ENCODE results near the gene PFAS.
"Not testable (repeated sequence)": the region's sequence is repeated elsewhere in the genome, so short reads cannot be mapped to it uniquely, and the experiment has no call there.

The PFAS gene

DNA sequence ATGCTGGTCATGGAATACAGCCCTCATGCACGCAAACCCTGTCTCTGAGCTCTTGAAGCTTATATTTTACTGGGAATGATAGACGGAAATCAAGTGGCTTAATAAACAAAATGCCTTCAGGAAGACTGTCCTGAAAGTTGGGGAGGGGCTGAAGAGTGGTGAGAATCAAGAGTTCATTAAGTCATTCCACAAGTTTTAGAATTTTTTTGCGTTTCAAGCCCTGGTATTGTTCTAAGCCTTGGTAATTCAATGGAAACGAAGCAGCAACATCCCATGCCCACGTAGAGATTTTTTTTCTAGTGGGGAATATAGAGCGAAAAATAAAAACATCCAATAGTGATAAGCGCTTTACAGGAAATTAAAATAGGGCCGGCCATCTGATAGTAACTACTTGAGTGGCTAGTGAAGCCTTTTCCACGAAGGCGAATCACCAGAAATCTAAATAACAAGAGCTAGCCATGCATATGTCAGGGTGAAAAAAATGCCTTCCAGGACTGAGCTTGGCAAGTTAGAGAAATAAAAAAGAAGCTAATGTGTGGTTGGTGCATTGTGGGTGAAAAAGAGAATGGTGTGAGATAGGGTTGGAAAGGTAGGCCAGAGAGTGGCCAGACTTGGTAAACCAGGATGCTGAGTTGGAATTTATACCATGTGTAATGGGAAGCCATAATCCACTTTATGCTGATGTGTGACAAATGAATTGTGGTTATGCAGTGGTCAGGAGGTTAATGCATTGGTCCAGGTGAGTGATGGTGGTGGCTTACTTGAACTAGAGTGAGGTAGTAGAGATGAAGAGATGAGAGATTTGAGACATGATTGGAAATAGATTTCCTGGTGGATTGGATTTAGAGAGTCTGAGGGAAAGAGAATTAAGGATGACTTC is 772 bp downstream of the PFAS start:
- no peak for DNase-seq (ENCODE audit: low read depth)
- peak overlapping the region; percentile 79 for H3K4me3 ChIP-seq (ENCODE audit: low read depth, low read length)
- TF ChIP-seq, protein P1, sequence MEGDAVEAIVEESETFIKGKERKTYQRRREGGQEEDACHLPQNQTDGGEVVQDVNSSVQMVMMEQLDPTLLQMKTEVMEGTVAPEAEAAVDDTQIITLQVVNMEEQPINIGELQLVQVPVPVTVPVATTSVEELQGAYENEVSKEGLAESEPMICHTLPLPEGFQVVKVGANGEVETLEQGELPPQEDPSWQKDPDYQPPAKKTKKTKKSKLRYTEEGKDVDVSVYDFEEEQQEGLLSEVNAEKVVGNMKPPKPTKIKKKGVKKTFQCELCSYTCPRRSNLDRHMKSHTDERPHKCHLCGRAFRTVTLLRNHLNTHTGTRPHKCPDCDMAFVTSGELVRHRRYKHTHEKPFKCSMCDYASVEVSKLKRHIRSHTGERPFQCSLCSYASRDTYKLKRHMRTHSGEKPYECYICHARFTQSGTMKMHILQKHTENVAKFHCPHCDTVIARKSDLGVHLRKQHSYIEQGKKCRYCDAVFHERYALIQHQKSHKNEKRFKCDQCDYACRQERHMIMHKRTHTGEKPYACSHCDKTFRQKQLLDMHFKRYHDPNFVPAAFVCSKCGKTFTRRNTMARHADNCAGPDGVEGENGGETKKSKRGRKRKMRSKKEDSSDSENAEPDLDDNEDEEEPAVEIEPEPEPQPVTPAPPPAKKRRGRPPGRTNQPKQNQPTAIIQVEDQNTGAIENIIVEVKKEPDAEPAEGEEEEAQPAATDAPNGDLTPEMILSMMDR (IDR thresholded peaks at IDR 0.05; ENCODE audit: control insufficient read depth, extremely low read depth, insufficient read depth), result no peak

DNA sequence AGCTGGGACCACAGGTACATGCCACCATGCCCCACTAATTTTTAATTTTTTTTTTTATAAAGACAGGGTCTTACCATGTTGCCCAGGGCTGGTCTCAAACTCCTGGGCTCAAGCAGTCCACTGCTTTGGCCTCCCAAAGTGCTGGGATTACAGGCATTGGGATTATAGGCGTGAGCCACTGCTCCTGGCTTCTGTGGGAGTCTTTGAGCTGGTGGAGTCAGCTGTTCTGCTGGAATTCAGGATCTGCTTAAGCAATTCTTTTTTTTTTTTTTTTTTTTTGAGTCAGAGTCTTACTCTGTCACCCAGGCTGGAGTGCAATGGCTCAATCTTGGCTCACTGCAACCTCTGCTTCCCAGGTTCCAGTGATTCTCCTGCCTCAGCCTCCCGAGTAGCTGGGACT is 2.3 kb downstream of the PFAS start:
- H3K4me3 ChIP-seq (ENCODE audit: low read depth, low read length); DNase-seq (ENCODE audit: low read depth): not testable (repeated sequence)

DNA sequence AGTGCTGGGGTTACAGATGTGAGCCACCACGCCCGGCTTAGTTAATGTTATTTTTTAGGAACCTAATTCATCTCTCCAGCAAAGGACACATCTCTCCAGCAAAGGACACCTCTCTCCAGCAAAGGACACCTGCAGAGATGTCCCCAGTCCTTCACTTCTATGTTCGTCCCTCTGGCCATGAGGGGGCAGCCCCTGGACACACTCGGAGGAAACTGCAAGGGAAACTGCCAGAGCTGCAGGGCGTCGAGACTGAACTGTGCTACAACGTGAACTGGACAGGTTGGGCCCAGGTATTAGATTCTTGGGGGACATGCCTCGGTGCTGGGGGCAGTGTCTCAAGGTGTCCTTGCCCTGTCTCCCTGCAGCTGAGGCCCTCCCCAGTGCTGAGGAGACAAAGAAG is 4.7 kb downstream of the PFAS start:
- TF ChIP-seq, protein P1 (IDR thresholded peaks at IDR 0.05; ENCODE audit: control insufficient read depth, extremely low read depth, insufficient read depth), result peak; percentile 71
- no peak overlapping the region for H3K4me3 ChIP-seq (ENCODE audit: low read depth, low read length)
- no peak for DNase-seq (ENCODE audit: low read depth)

DNA sequence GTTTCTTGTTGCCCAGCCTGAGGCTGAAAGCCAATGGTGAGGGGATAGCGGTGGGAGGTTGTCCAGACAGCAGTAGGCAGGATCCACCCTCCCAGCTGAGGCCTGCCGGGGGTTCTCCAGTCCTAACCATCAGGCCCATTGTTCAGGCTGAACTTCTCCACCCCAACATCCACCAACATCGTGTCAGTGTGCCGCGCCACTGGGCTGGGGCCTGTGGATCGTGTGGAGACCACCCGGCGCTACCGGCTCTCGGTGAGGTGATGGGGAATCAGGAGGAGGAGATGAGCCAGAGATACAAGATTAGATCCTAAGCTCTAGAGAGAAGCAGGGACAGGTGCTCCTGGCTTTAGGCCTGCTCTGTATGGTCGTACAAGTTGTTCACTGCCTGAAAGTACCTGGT is 5.8 kb downstream of the PFAS start:
- TF ChIP-seq, protein P1 (IDR thresholded peaks at IDR 0.05; ENCODE audit: control insufficient read depth, extremely low read depth, insufficient read depth), result no peak

DNA sequence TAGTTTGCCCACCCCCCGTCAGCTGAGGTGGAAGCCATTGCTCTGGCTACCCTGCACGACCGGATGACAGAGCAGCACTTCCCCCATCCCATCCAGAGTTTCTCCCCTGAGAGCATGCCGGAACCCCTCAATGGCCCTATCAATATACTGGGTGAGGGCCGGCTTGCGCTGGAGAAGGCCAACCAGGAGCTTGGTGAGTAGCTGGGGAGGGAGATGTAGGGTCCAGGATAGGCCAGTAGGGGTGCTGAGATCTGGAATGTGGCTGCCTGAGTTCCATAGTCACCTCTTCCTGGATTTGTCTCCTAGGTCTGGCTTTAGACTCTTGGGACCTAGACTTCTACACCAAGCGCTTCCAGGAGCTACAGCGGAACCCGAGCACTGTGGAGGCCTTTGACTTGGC is 6.4 kb downstream of the PFAS start:
- DNase-seq (ENCODE audit: low read depth), result no peak
- no peak overlapping the region for H3K4me3 ChIP-seq (ENCODE audit: low read depth, low read length)
- TF ChIP-seq, protein P1 (IDR thresholded peaks at IDR 0.05; ENCODE audit: control insufficient read depth, extremely low read depth, insufficient read depth), result no peak

More for the DNA sequence above, 5.8 kb downstream of the PFAS start:
- H3K4me3 ChIP-seq (ENCODE audit: low read depth, low read length), result no peak overlapping the region
- no peak for DNase-seq (ENCODE audit: low read depth)

DNA sequence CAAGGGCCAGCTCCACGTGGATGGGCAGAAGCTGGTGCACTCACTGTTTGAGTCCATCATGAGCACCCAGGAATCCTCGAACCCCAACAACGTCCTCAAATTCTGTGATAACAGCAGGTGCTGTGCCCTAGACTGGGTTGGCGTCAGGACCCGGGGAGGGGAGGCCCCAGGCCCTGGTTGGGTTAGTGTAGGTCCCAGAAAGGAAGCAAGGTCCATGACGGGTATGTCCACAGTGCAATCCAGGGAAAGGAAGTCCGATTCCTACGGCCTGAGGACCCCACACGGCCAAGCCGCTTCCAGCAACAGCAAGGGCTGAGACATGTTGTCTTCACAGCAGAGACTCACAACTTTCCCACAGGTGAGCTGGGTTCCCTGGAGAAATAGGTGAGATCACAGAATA is 7.2 kb downstream of the PFAS start:
- TF ChIP-seq, protein P1 (IDR thresholded peaks at IDR 0.05; ENCODE audit: control insufficient read depth, extremely low read depth, insufficient read depth), result no peak
- no peak overlapping the region for H3K4me3 ChIP-seq (ENCODE audit: low read depth, low read length)
- DNase-seq (ENCODE audit: low read depth), result no peak

DNA sequence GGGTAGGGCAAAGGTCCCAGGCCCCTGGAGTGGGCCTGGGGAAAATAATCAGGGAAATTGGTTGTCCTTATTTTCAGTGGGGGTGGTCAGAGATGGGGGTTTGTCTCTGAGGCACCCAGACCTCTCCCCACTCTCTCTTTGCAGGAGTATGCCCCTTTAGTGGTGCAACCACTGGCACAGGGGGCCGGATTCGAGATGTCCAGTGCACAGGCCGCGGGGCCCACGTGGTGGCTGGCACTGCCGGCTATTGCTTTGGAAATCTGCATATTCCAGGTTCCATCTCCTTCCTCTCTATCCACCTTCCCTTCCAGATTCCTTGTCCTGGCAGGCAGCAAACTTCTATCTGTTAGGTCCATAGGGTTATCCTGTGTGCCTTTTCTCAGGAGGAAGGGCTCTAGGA is 7.6 kb downstream of the PFAS start:
- H3K4me3 ChIP-seq (ENCODE audit: low read depth, low read length), result no peak overlapping the region
- DNase-seq (ENCODE audit: low read depth), result no peak
- TF ChIP-seq, protein P1 (IDR thresholded peaks at IDR 0.05; ENCODE audit: control insufficient read depth, extremely low read depth, insufficient read depth), result no peak

Measured in LNCaP clone FGC (cell line).